Renal pelvis (tissue), 4 donors: ENCODE measurements around the gene LY9. TPM values are rescaled to one million over a fixed set of nuclear protein-coding genes. Genes with fewer than 3 reads are reported as not detected.
"Not testable (repeated sequence)": the region's sequence is repeated elsewhere in the genome, so short reads cannot be mapped to it uniquely, and the experiment has no call there.

Experiments
- DNase-seq: peaks from one replicate; pipeline ENCODE4 v3.0.0-alpha.2; 2013
- polyA plus RNA-seq, 3 donors: library from polyadenylated mRNA; unstranded; fragments of 120-200 nt; gene quantifications; one replicate each; pipeline ENCODE4 v1.2.1, GENCODE V29; 2013; ENCODE audit not compliant: insufficient read length in 3 of 3

LY9 gene
- polyA plus RNA-seq, 3 donors = 0.07 to 0.20 (median 0.14) TPM

- DNase-seq = no peak
Observed at GRCh38 chr1:160865337-160865736, 69.4 kb downstream of the LY9 start.

- DNase-seq = no peak
Observed at GRCh38 chr1:160866001-160866694, 70.2 kb downstream of the LY9 start.

- DNase-seq = no peak
Observed at GRCh38 chr1:160866695-160867260, 70.8 kb downstream of the LY9 start.

GRCh38 chr1:160867651-160868050 is 71.7 kb downstream of the LY9 start:
- DNase-seq = not testable (repeated sequence)

- DNase-seq = no peak
Observed at GRCh38 chr1:160868141-160868540, 72.2 kb downstream of the LY9 start.

GRCh38 chr1:160874935-160875334 is 79.0 kb downstream of the LY9 start:
- DNase-seq = no peak

GRCh38 chr1:160875591-160875990 is 79.6 kb downstream of the LY9 start:
- not testable (repeated sequence) for DNase-seq

GRCh38 chr1:160876311-160876710 is 80.3 kb downstream of the LY9 start:
- DNase-seq = no peak

GRCh38 chr1:160877221-160877620 is 81.2 kb downstream of the LY9 start:
- DNase-seq = no peak

Other genes starting within 250 kb of the LY9 start
- gene CD84, start 216.7 kb upstream of the LY9 start, polyA plus RNA-seq = 1 to 10 TPM in 2 of 3 donors, under 1 TPM in 1; 0.98 to 1.1 (median 1.0) TPM
- under 1 TPM in 2 of 3 donors, not detected in 1; 0.13 TPM for gene SLAMF1, start 149.1 kb upstream of the LY9 start, polyA plus RNA-seq
- gene CD48, start 84.4 kb upstream of the LY9 start, polyA plus RNA-seq = 1 to 10 TPM; 1.3 to 1.5 (median 1.5) TPM
- under 1 TPM; 0.30 to 0.43 (median 0.36) TPM for gene SLAMF7, start 56.9 kb upstream of the LY9 start, polyA plus RNA-seq
- under 1 TPM; 0.22 to 0.43 (median 0.23) TPM for gene CD244, start 66.7 kb downstream of the LY9 start, polyA plus RNA-seq
- gene ITLN1, start 89.0 kb downstream of the LY9 start, polyA plus RNA-seq = 1 to 10 TPM; 1.4 to 5.1 (median 2.7) TPM
- gene ITLN2, start 158.6 kb downstream of the LY9 start, polyA plus RNA-seq = under 1 TPM in 1 of 3 donors, not detected in 2; 0.10 TPM
- 100 to 1,000 TPM in 1 of 3 donors, 10 to 100 TPM in 2; 79.3 to 103 (median 89.2) TPM for gene F11R, start 225.0 kb downstream of the LY9 start, polyA plus RNA-seq
- 10 to 100 TPM; 61.6 to 79.0 (median 67.7) TPM for gene TSTD1, start 242.8 kb downstream of the LY9 start, polyA plus RNA-seq
- 10 to 100 TPM; 59.2 to 64.1 (median 63.6) TPM for gene USF1, start 249.8 kb downstream of the LY9 start, polyA plus RNA-seq